ENCODE measurements around the gene C6orf15.
"Not testable (repeated sequence)": the region's sequence is repeated elsewhere in the genome, so short reads cannot be mapped to it uniquely, and the experiment has no call there.

The C6orf15 gene

DNA sequence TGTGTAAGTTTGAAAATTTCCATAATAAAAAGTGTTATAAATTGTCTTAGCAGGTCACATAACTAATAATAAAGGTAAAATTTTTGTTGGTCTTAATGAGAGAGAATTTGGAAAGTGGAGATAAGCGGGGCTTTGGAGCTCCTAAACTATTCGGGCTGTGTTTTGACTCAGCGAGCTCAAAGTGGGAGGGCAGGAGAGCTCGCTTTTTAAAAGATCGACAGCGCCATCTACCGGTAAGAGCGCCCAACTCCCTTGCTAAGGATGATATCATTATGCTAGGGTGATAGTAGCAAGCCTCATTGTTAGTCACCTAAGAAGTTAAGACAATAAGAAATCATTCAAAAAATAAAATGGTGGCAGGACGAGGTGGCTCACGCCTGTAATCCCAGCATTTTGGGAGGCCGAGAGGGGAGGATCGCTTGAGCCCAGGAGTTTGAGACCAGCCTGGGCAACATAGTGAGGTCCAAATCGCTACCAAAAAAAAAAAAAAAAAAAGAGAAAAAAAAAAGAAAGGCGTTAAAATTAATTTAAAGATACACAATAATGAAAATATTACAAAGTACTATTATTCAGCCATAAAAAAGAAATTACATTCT is 24.8 kb downstream of the C6orf15 start:
- Mint-ChIP-seq H3K27ac (peak overlapping the region in 1 of 2 donors; percentile 44), H3K36me3 (ENCODE audit: insufficient read depth) (peaks cover 5% of the 10 kb centered on the region)

DNA sequence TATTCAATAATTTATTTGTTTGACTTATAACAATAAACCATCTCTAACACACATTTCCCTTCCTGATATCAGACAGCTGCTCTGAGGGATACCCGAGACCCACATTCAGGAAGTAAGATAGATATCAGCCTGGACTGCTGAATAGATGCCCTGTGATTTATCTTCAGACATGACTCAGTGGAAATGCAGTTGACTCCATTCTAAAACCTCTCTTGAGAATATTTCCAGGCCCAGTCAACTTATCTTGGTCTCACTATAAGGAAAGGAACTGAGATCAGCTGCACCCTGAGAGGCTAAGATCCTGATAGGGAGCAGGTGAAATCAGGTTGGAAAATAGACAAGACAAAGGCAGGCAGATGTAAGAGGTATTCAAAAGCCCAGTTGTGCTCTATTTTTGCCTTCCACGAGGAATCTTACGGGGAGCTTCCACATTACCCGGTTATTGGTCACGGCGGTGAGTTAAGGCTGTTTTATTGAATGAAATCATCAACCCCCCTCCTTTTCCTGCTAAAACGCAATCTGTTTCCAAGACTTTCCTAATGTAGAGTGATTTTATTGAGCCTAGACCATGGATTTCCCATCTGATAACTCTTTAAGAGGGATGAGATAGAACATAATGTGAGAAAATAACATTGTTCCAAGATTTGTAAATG is 25.5 kb downstream of the C6orf15 start:
- ATAC-seq (replicated peaks) (no peak), DNase-seq (no peak)
- no peak overlapping the region for H3K27ac Mint-ChIP-seq

More for the DNA sequence above, 24.8 kb downstream of the C6orf15 start:
- Mint-ChIP-seq H3K4me1 (ENCODE audit: low read depth in 2 of 2) (peaks cover 5 to 7% of the 10 kb centered on the region in 2 donors), H3K27me3 (peaks cover 15 to 23% of the 10 kb centered on the region in 2 donors), H3K4me3 (no peak overlapping the region), H3K9me3 (no peaks in the 10 kb centered on the region)
- DNase-seq (peak; percentile 86 to 91 (median 88)), ATAC-seq (replicated peaks) (peak; percentile 100)

DNA sequence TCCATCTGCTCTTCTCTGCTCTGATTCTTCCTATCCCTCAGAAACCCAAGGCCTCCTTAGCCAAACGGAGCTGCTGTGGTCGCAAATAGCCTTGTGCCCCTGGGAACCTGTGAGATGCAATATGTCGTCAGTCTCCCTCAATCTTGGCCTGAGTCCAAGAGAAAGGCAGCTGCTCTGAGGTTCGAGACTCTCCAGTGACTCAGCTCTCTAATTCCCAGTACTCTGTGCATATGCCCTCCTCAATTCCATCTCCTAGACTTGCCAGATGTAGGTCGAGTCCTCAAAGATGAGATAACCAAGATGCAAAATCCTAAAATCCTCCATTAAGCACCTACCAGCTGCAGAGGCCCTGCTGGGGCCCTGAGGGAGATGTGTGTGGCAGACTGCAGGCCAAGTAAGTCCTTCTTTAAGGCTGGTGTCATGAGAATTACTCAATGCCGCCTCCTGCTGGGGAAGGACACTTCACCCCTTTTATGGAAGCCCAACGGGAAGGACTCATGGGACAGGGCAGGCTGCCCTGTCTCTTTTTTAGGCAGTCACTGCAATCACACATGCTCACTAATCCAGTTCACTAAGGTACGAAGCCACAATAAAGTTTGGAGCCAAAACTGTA is 28.5 kb downstream of the C6orf15 start:
- no peaks in the 10 kb centered on the region for H3K9me3 Mint-ChIP-seq
- peaks cover 10 to 14% of the 10 kb centered on the region in 2 donors for H3K4me1 Mint-ChIP-seq (ENCODE audit: low read depth in 2 of 2)
- H3K36me3 Mint-ChIP-seq (ENCODE audit: insufficient read depth) = no peaks in the 10 kb centered on the region
- peak overlapping the region in 1 of 2 donors; percentile 72 for H3K27ac Mint-ChIP-seq
- H3K27me3 Mint-ChIP-seq = peaks cover 15 to 23% of the 10 kb centered on the region in 2 donors
- DNase-seq (peak; percentile 23 to 31 (median 31)), ATAC-seq (replicated peaks) (peak; percentile 21)
- no peak overlapping the region for H3K4me3 Mint-ChIP-seq

More for the DNA sequence above, 25.5 kb downstream of the C6orf15 start:
- H3K36me3 Mint-ChIP-seq (ENCODE audit: insufficient read depth) = peaks cover 5% of the 10 kb centered on the region
- no peaks in the 10 kb centered on the region for H3K9me3 Mint-ChIP-seq
- no peak overlapping the region for H3K4me3 Mint-ChIP-seq
- H3K4me1 Mint-ChIP-seq (ENCODE audit: low read depth in 2 of 2) = peaks cover 5 to 7% of the 10 kb centered on the region in 2 donors
- H3K27me3 Mint-ChIP-seq = peaks cover 15 to 23% of the 10 kb centered on the region in 2 donors

DNA sequence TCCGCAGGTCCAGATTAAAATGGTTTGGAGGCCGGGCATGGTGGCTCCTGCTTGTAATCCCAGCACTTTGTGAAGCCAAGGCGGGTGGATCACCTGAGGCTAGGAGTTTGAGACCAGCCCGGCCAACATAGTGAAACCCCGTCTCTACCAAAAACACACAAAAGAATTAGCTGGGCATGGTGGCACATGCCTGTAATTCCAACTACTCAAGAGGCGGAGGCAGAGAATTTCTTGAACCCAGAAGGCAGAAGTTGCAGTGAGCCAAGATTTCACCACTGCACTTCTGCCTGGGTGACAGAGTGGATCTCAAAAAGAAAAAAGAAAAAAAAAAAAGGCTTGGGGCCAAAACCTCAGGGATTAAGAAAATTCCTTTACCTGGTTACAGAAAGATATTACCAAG is 30.5 kb downstream of the C6orf15 start:
- H3K4me1 Mint-ChIP-seq (ENCODE audit: low read depth in 2 of 2) = peaks cover 5 to 7% of the 10 kb centered on the region in 2 donors
- no peak overlapping the region for H3K27ac Mint-ChIP-seq
- H3K4me3 Mint-ChIP-seq = no peak overlapping the region
- no peaks in the 10 kb centered on the region for H3K9me3 Mint-ChIP-seq
- no peak for ATAC-seq (replicated peaks)
- no peaks in the 10 kb centered on the region for H3K36me3 Mint-ChIP-seq (ENCODE audit: insufficient read depth)
- no peak for DNase-seq
- peaks cover 15% of the 10 kb centered on the region in 2 donors for H3K27me3 Mint-ChIP-seq

DNA sequence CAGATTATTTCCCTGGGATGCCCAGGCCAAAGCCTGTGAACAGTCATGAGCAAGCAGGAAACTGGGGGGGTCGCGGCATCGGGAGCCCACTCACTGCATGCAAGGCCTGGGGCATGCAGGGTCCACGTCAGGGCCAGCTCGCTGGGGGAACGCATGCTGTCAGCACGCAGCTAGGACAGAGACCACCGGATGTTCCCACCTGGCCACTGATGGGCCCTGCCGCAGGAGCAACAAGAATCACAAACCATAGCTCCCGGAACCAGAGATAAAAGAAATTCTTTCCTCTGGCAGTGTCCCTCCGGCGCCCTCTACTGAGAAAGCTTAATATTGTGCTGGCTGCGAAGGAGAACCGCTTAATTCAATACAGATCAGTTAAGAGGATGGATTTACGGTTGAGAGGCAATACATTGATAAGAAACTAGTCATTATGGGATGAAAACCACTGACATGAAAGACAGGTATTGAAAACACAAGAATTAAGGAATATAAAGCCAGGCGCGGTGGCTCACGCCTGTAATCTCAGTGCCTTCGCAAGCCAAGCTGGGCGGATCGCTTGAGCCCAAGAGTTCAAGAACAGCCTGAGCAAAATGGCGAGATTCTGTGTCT is 32.6 kb downstream of the C6orf15 start:
- Mint-ChIP-seq H3K27ac (no peak overlapping the region), H3K4me1 (ENCODE audit: low read depth in 2 of 2) (peaks cover 5 to 7% of the 10 kb centered on the region in 2 donors), H3K4me3 (peak overlapping the region; percentile 52 to 58), H3K27me3 (peaks cover 2 to 3% of the 10 kb centered on the region in 2 donors), H3K9me3 (no peaks in the 10 kb centered on the region), H3K36me3 (ENCODE audit: insufficient read depth) (no peaks in the 10 kb centered on the region)
- DNase-seq (peak; percentile 59 to 73 (median 64)), ATAC-seq (replicated peaks) (peak; percentile 87)

DNA sequence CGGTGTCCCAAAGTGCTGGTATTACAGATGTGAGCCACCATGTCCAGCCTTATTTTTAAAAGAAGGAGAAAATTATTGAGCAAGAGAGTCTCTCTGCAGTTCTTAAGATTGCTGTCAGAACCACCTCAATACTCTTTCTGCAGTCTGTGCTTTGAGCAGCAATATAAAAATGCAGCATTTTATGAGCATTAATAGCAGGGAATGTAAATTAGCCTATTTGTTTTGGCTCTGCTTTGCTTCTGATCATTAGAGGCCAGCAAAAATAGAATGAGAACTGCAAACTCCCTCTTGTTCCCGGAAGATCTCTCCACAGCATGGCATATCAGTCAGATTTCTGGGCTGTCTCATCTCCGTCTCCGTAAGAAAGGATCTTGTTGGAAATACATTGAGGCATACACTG is 35.8 kb downstream of the C6orf15 start:
- Mint-ChIP-seq H3K4me1 (ENCODE audit: low read depth in 2 of 2) (peaks cover 5 to 7% of the 10 kb centered on the region in 2 donors), H3K27me3 (no peaks in the 10 kb centered on the region), H3K36me3 (ENCODE audit: insufficient read depth) (no peaks in the 10 kb centered on the region), H3K27ac (no peak overlapping the region), H3K4me3 (no peak overlapping the region), H3K9me3 (no peaks in the 10 kb centered on the region)
- ATAC-seq (replicated peaks) (no peak), DNase-seq (no peak)

DNA sequence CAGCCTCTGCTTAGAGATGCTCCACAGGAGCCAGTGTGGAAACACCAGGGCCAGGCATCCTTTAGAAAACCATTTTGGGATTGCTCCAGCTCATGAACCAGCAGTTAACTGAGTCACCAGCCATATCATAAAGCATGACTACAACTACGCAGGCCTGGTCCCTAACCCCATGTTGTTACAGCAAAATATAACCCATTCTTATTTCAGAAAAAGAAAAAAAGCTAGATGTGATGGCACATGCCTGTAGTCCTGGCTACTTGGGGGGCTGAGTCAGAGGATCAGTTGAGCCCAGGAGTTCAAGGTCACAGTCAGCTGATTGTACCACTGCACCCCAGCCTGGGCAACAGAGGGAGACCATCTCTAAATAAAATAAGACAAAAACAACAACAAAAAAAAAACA is 36.8 kb downstream of the C6orf15 start:
- Mint-ChIP-seq H3K4me1 (ENCODE audit: low read depth in 2 of 2) (peaks cover 5 to 7% of the 10 kb centered on the region in 2 donors), H3K9me3 (no peaks in the 10 kb centered on the region), H3K36me3 (ENCODE audit: insufficient read depth) (no peaks in the 10 kb centered on the region), H3K4me3 (no peak overlapping the region), H3K27me3 (no peaks in the 10 kb centered on the region), H3K27ac (no peak overlapping the region)
- DNase-seq (no peak), ATAC-seq (replicated peaks) (no peak)

DNA sequence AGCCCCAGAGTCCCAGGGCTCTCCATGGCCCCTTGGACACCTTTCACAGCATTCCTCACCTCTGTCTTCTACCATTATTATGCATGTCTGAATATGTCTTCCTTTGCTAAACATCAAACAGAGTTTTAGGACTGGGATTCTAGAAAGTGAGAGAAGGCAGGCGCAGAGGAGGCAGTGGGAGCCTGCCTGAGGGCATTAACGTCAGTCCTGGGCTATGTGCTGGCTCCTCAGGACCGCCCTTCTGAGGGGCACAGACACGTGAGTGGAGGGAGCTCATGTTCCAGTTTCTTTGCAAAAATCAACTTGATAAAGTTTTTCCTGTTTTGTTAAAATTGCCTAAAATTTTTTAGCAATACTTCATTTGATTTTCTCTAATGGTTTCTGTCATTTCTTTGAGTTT is 38.0 kb downstream of the C6orf15 start:
- no peak overlapping the region for H3K4me3 Mint-ChIP-seq
- ATAC-seq (replicated peaks) = no peak
- H3K27me3 Mint-ChIP-seq = no peaks in the 10 kb centered on the region
- DNase-seq = no peak
- H3K36me3 Mint-ChIP-seq (ENCODE audit: insufficient read depth) = no peaks in the 10 kb centered on the region
- H3K9me3 Mint-ChIP-seq = no peaks in the 10 kb centered on the region
- peaks cover under 1 to 2% of the 10 kb centered on the region in 2 donors for H3K4me1 Mint-ChIP-seq (ENCODE audit: low read depth in 2 of 2)
- H3K27ac Mint-ChIP-seq = peak overlapping the region; percentile 24 to 35

DNA sequence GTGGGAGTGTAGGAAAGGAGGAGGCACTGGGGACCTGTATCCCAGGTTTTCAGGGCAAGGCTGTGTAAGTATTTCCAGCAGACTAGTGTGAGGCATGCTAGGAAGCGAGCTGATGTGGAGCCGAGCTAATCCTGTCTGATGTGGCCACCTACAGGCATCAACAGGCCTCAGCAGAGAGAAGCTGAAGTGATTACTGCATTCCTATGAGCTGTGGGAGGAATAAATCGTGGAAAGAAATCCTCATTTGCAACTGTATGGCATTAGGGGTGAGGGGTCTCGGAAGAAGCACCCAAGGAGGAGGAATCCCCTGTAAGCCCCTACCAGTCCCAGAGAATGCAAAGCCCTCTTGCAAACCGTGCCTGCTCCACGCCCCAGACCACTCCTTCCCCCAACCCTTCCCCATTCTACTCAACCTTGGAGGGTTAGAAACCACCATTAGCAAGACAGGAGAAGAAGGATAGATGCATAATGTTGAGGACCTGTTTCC is 41.6 kb downstream of the C6orf15 start:
- no peak for DNase-seq
- H3K27ac Mint-ChIP-seq = peak overlapping the region in 1 of 2 donors; percentile 58
- H3K27me3 Mint-ChIP-seq = no peaks in the 10 kb centered on the region
- H3K36me3 Mint-ChIP-seq (ENCODE audit: insufficient read depth) = no peaks in the 10 kb centered on the region
- no peaks in the 10 kb centered on the region for H3K9me3 Mint-ChIP-seq
- H3K4me1 Mint-ChIP-seq (ENCODE audit: low read depth in 2 of 2) = no peaks in the 10 kb centered on the region
- no peak for ATAC-seq (replicated peaks)
- no peak overlapping the region for H3K4me3 Mint-ChIP-seq

DNA sequence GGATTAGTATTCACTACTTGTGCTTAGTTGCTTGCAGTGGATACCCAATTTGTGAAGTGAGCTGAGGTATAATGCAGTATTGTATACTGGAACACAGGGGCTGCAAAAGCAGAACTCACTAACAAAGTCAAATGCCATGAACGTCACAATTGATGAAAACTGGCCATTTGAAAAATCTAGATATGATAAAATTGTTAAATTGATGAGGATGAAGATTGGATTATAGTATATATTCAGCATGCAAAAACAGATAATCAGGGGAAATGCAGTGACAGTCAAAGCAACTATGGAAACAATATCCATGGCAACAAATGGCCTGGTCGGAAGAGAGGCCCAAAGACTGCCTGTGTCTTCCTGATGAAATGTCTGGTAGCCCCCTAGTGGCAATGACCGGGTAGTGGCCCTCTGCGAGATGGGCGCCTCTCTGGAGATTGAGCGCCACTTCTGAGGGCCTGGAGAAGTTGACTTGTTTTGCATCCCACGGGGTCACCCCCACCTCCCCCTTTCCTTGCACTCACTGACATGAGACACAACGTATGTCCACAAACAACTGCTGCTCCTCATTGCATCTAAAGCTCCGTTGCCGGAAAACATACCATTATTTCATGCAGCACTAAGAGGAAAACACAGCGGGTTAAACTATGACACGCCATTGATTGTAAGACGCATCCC is 43.6 kb downstream of the C6orf15 start:
- Mint-ChIP-seq H3K27ac (no peak overlapping the region), H3K27me3 (peaks cover 0 to 3% of the 10 kb centered on the region in 2 donors)
- ATAC-seq (replicated peaks) = peak; percentile 98

DNA sequence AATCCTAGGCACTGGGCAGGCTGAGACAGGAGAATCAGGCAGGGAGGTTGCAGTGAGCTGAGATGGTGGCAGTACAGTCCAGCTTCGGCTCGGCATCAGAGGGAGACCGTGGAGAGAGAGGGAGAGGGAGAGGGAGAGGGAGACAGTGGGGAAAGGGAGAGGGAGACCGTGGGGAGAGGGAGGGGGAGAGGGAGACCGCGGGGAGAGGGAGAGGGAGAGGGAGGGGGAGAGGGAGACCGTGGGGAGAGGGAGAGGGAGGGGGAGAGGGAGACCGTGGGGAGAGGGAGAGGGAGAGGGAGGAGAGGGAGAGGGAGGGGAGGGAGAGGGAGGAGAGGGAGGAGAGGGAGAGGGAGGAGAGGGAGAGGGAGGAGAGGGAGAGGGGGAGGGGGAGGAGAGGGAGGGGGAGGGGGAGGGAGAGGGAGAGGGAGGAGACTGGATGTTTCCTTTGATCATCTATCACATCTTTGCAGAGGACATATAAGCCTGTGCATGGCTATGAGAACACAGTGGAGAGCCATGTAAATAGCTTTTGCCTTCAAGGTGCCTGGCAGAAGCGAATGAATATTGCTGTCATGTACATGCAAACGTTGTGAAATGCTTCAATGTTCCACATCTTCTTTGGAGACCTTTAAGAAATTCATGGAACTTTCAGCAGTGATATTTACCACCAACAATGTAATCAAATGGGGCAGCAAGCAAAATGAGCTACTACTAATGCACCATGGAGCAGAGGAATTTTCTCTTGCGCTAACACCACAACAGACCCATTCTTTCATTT is 44.3 kb downstream of the C6orf15 start:
- H3K4me1 Mint-ChIP-seq (ENCODE audit: low read depth in 2 of 2); H3K36me3 Mint-ChIP-seq (ENCODE audit: insufficient read depth); H3K27me3 Mint-ChIP-seq; H3K4me3 Mint-ChIP-seq; H3K9me3 Mint-ChIP-seq; DNase-seq; ATAC-seq (replicated peaks); H3K27ac Mint-ChIP-seq: not testable (repeated sequence)

More for the DNA sequence above, 43.6 kb downstream of the C6orf15 start:
- peak; percentile 69 to 79 (median 72) for DNase-seq
- no peaks in the 10 kb centered on the region for H3K9me3 Mint-ChIP-seq
- H3K4me1 Mint-ChIP-seq (ENCODE audit: low read depth in 2 of 2) = no peaks in the 10 kb centered on the region
- H3K36me3 Mint-ChIP-seq (ENCODE audit: insufficient read depth) = no peaks in the 10 kb centered on the region
- H3K4me3 Mint-ChIP-seq = no peak overlapping the region

DNA sequence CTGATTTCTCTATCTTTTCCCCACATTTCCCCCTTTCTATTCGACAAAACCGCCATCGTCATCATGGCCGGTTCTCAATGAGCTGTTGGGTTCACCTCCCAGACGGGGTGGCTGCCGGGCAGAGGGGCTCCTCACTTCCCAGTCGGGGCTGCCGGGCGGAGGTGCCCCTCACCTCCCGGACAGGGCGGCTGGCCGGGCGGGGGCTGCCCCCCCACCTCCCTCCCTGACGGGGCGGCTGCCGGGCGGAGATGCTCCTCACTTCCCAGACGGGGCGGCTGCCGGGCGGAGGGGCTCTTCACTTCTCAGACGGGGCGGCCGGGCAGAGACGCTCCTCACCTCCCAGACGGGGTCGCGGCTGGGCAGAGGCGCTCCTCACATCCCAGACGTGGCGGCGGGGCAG is 45.3 kb downstream of the C6orf15 start:
- H3K4me3 Mint-ChIP-seq; H3K27ac Mint-ChIP-seq; ATAC-seq (replicated peaks); DNase-seq; H3K4me1 Mint-ChIP-seq (ENCODE audit: low read depth in 2 of 2); H3K9me3 Mint-ChIP-seq; H3K36me3 Mint-ChIP-seq (ENCODE audit: insufficient read depth): not testable (repeated sequence)
- H3K27me3 Mint-ChIP-seq = peaks cover 0 to 15% of the 10 kb centered on the region in 2 donors

Measured in effector memory CD8-positive, alpha-beta T cell (primary cell).